Astrocyte of the spinal cord (primary cell): Measurements from ENCODE around the gene ZNF12.

Experiments
- DNase-seq: peaks from one replicate; pipeline ENCODE4 v3.0.0; 2011; ENCODE audit warnings: low read depth, low spot score
- H3K4me3 ChIP-seq: 2 replicates; pipeline ENCODE4 v1.5.1; 2011; ENCODE audit warnings: low read depth, mild to moderate bottlenecking, low read length, moderate library complexity
- CTCF ChIP-seq: IDR thresholded peaks from 2 replicates; pipeline ENCODE4 v1.5.1; 2012; ENCODE audit warnings: low read depth, mild to moderate bottlenecking, low read length, inconsistent platforms
- in situ Hi-C: cut with HindIII; loops from 2 replicates; pipeline ENCODE4 v1.10.0; 2017; ENCODE audit warnings: low sequenced_read_pairs

ZNF12 gene

GRCh38 chr7:6641305-6642035, 65.3 kb downstream of the ZNF12 start:
- DNase-seq, result no peak
- H3K4me3 ChIP-seq, result no peak overlapping the region
- TF ChIP-seq CTCF, result no peak
- in situ Hi-C loops, result no loop called here

- H3K4me3 ChIP-seq, result no peak overlapping the region
- no peak for TF ChIP-seq CTCF
- in situ Hi-C loops, result no loop called here
- DNase-seq, result peak; percentile 17
Measured at GRCh38 chr7:6640246-6640721, 66.5 kb downstream of the ZNF12 start.

DNA sequence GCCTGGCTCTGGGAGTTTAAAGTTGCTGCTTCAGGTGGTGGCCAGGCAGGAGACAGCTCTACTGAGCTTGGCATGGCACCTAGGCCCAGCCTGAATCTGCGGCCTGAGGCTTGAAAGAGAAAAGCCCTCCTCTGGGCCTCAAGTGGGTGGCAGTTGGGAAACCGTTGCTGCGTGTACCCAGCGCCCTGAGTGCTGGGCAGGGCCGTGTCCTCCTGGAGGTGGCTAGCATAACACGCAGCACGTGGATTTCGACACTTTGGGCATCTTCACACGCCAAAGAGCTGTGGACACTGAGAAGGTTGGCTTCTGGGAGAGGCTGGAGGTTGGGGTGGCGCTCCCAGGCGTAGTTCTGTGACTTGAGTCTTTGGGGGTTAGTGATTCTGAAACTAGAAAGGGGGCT, 67.1 kb downstream of the ZNF12 start:
- DNase-seq, result no peak
- H3K4me3 ChIP-seq, result no peak overlapping the region
- in situ Hi-C loops, result no loop called here
- TF ChIP-seq CTCF, result no peak

GRCh38 chr7:6639032-6639431, 67.7 kb downstream of the ZNF12 start:
- no peak for TF ChIP-seq CTCF

More at GRCh38 chr7:6639032-6639431, 67.7 kb downstream of the ZNF12 start:
- in situ Hi-C loops, result no loop called here
- H3K4me3 ChIP-seq, result no peak overlapping the region
- no peak for DNase-seq
